Measurements from ENCODE around the gene CACNB4.

The CACNB4 gene

GRCh38 chr2:152098496-152099366, at the start of gene CACNB4:
Gene CACNB4 (minus strand): TSS chr2:152099044.
- Histone ChIP-seq H3K9me2 (replicated peaks; ENCODE audit: low read depth, low read length) (no peaks in the 10 kb centered on the region), H4K20me1 (ENCODE audit: insufficient read depth, low read length, poor library complexity, severe bottlenecking) (no peaks in the 10 kb centered on the region), H3K27me3 (ENCODE audit: insufficient read depth, low read length, poor library complexity, severe bottlenecking) (no peaks in the 10 kb centered on the region), H3K36me3 (ENCODE audit: insufficient read depth, low read length) (no peaks in the 10 kb centered on the region), H3K4me1 (ENCODE audit: insufficient read depth, low read length, poor library complexity, severe bottlenecking) (no peaks in the 10 kb centered on the region), H2AFZ (ENCODE audit: low read length) (peak within 1 kb of the TSS; percentile 95), H3K79me2 (ENCODE audit: insufficient read depth, low read length) (no peaks in the 10 kb centered on the region), H3K9me3 (ENCODE audit: insufficient read depth, low read depth, low read length) (no peaks in the 10 kb centered on the region), H3K4me2 (ENCODE audit: low read depth, low read length, poor library complexity, severe bottlenecking) (peak within 1 kb of the TSS; percentile 77), H3K9ac (ENCODE audit: low read depth, low read length, poor library complexity, severe bottlenecking) (peak within 1 kb of the TSS; percentile 69), H3K4me3 (ENCODE audit: low read length, poor library complexity, severe bottlenecking) (peak within 1 kb of the TSS; percentile 80), H3F3A (ENCODE audit: low read depth) (no peaks in the 10 kb centered on the region)
- no peak for TF ChIP-seq EZH2phosphoT487 (IDR thresholded peaks at IDR 0.05; ENCODE audit: borderline replicate concordance)
- TF ChIP-seq CTCF (conservative IDR thresholded peaks at IDR 0.05; ENCODE audit: low read length), result no peak

- Histone ChIP-seq H3K4me1 (ENCODE audit: insufficient read depth, low read length, poor library complexity, severe bottlenecking) (peaks cover 4% of the 10 kb centered on the region), H3K4me3 (ENCODE audit: low read length, poor library complexity, severe bottlenecking) (no peak overlapping the region), H3F3A (ENCODE audit: low read depth) (no peaks in the 10 kb centered on the region), H4K20me1 (ENCODE audit: insufficient read depth, low read length, poor library complexity, severe bottlenecking) (no peaks in the 10 kb centered on the region), H3K4me2 (ENCODE audit: low read depth, low read length, poor library complexity, severe bottlenecking) (no peak overlapping the region), H3K9ac (ENCODE audit: low read depth, low read length, poor library complexity, severe bottlenecking) (no peak overlapping the region), H2AFZ (ENCODE audit: low read length) (no peak overlapping the region), H3K27me3 (ENCODE audit: insufficient read depth, low read length, poor library complexity, severe bottlenecking) (no peaks in the 10 kb centered on the region), H3K36me3 (ENCODE audit: insufficient read depth, low read length) (no peaks in the 10 kb centered on the region), H3K9me2 (replicated peaks; ENCODE audit: low read depth, low read length) (no peaks in the 10 kb centered on the region), H3K79me2 (ENCODE audit: insufficient read depth, low read length) (no peaks in the 10 kb centered on the region), H3K9me3 (ENCODE audit: insufficient read depth, low read depth, low read length) (no peaks in the 10 kb centered on the region)
- TF ChIP-seq EZH2phosphoT487 (IDR thresholded peaks at IDR 0.05; ENCODE audit: borderline replicate concordance) (no peak), CTCF (conservative IDR thresholded peaks at IDR 0.05; ENCODE audit: low read length) (no peak)
Measured at GRCh38 chr2:152134488-152135280, 35.8 kb upstream of the CACNB4 start.

- Histone ChIP-seq H3K9ac (ENCODE audit: low read depth, low read length, poor library complexity, severe bottlenecking) (no peak overlapping the region), H3K9me3 (ENCODE audit: insufficient read depth, low read depth, low read length) (no peaks in the 10 kb centered on the region), H2AFZ (ENCODE audit: low read length) (no peak overlapping the region), H3K4me2 (ENCODE audit: low read depth, low read length, poor library complexity, severe bottlenecking) (no peak overlapping the region), H3F3A (ENCODE audit: low read depth) (no peaks in the 10 kb centered on the region), H3K4me1 (ENCODE audit: insufficient read depth, low read length, poor library complexity, severe bottlenecking) (peaks cover 4% of the 10 kb centered on the region), H4K20me1 (ENCODE audit: insufficient read depth, low read length, poor library complexity, severe bottlenecking) (no peaks in the 10 kb centered on the region), H3K36me3 (ENCODE audit: insufficient read depth, low read length) (no peaks in the 10 kb centered on the region), H3K27me3 (ENCODE audit: insufficient read depth, low read length, poor library complexity, severe bottlenecking) (no peaks in the 10 kb centered on the region), H3K79me2 (ENCODE audit: insufficient read depth, low read length) (no peaks in the 10 kb centered on the region), H3K4me3 (ENCODE audit: low read length, poor library complexity, severe bottlenecking) (no peak overlapping the region), H3K9me2 (replicated peaks; ENCODE audit: low read depth, low read length) (no peaks in the 10 kb centered on the region)
- TF ChIP-seq CTCF (conservative IDR thresholded peaks at IDR 0.05; ENCODE audit: low read length), result no peak
- TF ChIP-seq EZH2phosphoT487 (IDR thresholded peaks at IDR 0.05; ENCODE audit: borderline replicate concordance), result no peak
Measured at GRCh38 chr2:152132306-152132705, 33.5 kb upstream of the CACNB4 start.

Data from Loucy (cell line).